WI38 (cell line): ENCODE data around the gene FNDC5.

Experiments used
- H3K4me3 ChIP-seq: 2 replicates; pipeline ENCODE4 v1.5.1; 2011; ENCODE audit warnings: low read depth, mild to moderate bottlenecking, control low read depth, low read length
- TF ChIP-seq, protein P1 (sequence below): IDR thresholded peaks from 2 replicates; pipeline ENCODE4 v1.5.1; 2012; ENCODE audit warnings: low read depth, mild to moderate bottlenecking, control low read depth, low read length

The FNDC5 gene

DNA sequence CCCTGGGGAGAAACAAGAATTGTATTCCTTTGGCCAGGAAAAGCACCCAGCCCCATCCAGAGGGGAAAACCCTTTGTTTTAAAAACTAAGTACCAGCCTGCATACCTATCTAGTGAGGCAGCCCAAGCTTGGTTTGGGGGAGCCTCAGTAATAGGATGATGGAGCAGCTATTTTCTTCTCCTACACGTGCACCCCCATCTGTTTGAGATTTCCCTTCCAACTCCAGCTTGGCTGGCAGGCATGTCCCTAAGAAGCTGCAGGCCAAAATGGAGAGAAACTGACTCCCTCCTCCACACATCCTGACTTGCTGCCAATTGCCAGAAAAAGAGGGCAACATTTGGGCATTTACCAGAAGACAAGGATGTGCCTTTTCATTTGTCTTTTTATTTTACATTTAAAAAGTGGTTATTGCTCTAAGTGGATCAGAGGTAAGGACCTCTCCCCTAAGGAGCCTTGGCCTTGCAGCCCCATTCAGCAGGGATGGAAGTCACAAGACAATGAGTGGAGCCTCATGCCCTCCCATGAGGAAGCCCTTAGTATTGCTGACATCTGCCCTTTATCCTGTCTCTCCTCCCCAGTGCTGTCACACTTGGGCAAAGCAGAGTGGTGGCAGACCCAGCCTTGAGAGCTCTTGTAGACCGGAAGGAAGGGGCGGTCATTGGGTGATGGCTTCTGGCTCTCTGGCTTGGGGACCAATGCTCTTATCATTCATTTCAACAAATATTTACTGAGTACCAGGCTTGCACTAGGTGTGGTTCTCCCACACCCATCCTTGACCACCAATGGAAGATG, 8.6 kb downstream of the FNDC5 start:
- TF ChIP-seq, protein P1, sequence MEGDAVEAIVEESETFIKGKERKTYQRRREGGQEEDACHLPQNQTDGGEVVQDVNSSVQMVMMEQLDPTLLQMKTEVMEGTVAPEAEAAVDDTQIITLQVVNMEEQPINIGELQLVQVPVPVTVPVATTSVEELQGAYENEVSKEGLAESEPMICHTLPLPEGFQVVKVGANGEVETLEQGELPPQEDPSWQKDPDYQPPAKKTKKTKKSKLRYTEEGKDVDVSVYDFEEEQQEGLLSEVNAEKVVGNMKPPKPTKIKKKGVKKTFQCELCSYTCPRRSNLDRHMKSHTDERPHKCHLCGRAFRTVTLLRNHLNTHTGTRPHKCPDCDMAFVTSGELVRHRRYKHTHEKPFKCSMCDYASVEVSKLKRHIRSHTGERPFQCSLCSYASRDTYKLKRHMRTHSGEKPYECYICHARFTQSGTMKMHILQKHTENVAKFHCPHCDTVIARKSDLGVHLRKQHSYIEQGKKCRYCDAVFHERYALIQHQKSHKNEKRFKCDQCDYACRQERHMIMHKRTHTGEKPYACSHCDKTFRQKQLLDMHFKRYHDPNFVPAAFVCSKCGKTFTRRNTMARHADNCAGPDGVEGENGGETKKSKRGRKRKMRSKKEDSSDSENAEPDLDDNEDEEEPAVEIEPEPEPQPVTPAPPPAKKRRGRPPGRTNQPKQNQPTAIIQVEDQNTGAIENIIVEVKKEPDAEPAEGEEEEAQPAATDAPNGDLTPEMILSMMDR = no peak

DNA sequence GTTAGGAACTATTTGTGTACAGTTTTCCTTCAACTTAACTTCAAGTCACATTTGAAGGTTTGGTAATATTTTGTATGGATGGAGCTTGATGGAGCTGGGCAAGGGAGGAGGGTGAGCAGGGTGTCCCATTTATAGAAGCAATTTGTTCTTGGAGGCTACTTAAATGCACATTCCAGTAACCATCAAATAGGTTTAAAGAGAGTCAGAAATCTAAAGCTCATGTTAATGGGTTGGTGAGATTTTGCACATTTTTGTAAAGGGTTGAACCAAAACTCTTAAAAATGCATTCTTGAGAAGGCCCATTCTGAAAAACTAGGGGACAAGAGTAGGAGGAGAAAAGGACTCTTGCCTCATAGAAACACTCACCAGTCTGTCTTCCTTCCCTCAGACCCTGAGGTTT, 10.1 kb downstream of the FNDC5 start:
- no peak overlapping the region for H3K4me3 ChIP-seq
- TF ChIP-seq, protein P1 = no peak

More for the DNA sequence above, 8.6 kb downstream of the FNDC5 start:
- H3K4me3 ChIP-seq = no peak overlapping the region

DNA sequence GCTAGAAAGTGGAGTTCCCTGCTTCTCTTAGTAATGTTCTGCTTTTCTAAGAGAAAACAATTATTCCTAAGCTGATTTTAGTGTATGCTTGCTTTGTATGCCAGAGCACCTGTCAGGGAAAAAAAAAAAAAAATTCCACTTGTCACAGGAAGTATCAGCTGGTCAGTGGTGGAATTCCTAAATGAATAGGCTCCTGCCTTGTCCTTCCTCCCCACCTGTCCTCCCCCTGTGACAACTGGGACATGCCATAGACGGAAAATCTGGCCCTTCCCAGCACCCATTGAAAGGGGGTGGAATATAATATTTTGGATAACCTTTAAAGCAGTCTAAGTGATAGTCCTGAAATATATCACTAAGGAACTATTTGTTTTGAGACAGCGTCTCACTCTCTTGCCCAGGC, 10.8 kb downstream of the FNDC5 start:
- no peak overlapping the region for H3K4me3 ChIP-seq
- TF ChIP-seq, protein P1 = no peak

DNA sequence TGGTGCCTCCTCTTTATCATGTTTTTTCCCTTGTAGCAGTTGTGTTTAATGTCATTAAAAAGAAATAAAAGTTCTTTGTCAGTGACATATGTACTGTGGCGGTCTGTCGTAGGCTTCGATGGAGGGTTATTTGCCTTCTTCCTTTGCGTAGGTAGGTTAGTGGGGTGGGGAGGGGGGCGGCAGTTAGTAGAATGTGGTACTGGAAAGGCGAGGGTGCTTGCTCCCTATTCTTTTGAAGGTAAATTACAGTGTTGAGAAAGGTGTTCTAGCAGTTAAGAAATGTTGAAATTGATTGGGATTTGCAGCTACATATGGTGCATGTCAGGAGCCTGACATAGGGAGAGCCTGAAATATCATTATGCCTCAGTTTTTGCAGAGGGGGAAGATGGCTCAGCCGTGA, 11.9 kb downstream of the FNDC5 start:
- TF ChIP-seq, protein P1 = no peak
- H3K4me3 ChIP-seq = no peak overlapping the region

DNA sequence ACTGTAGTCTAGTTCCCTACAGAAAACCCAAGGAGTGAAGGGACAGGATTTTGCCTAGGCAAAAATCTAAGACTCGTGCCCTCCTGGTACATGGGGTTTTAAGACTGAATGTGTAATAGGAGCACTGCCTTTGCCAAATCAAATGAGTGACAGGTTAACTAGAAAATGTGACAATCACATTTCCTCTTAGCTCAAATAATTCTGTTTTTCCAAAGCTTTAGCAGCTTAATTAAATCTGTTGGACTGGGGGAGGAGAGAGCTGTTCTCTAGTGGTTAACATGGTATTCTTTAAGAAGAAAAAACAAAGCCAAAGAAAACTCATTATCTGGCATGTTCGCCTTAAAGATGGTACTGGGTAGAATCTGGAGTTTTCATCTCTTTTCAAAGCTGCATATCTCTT, 12.6 kb downstream of the FNDC5 start:
- TF ChIP-seq, protein P1 = no peak
- H3K4me3 ChIP-seq = no peak overlapping the region

DNA sequence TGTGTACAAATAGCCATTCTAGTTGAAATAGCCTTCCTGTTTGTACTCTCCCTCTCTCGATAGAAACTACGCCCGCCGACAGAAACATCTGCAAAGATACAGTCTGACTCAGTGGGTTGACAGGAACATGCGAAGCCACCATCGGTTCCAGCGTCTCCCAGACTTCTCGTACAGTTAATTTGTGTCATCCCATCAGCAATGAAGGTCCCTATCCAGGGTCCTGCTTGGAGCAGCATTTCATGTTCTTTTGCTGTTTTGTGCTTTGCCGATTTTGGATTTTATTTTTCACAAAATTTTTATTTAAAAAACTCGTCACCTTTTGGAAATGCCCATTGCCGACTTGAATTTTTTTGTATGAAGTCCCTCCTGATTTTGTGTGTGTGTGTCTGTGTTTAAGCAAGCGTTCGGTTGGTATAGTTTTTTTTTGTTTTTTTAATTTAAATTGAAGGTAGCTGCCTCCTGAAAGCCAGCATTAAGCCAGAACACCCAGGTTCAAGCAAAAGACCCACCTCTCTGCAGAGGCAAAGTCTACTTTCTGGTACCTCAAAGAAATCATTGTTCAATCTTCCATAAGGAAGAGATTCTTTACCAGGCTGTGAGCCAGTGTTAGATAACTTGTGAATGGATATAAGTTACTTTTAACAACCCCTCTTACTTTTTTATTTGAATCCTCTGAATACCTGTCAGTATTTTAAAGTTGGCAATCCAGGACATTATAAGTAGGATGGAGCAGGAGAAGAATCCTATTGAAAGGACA, 14.7 kb downstream of the FNDC5 start:
- TF ChIP-seq, protein P1 = no peak
- H3K4me3 ChIP-seq = no peak overlapping the region
